ENCODE measurements around the gene NOC4L. TPM values are rescaled to one million over a fixed set of nuclear protein-coding genes. Genes with fewer than 3 reads are reported as not detected.

Gene NOC4L
- total RNA-seq, 1 donor from 2014 or later, result 10.0 TPM

GRCh38 chr12:132117558-132117875, 26.7 kb upstream of the NOC4L start:
- Histone ChIP-seq H3K4me3 (ENCODE audit: low read depth, low read length) (no peak overlapping the region), H3K27me3 (ENCODE audit: control insufficient read depth, insufficient read depth, low read length) (no peaks in the 10 kb centered on the region), H3K36me3 (ENCODE audit: control insufficient read depth, insufficient read depth, low read length) (peaks cover 10% of the 10 kb centered on the region)
- no peak for TF ChIP-seq CTCF (IDR thresholded peaks at IDR 0.05; ENCODE audit: insufficient read depth, low read length, severe bottlenecking)
- DNase-seq (ENCODE audit: low read depth), result no peak
- FAIRE-seq, result no peak

- H3K4me3 ChIP-seq (ENCODE audit: low read depth, low read length), result no peak overlapping the region
- no peaks in the 10 kb centered on the region for H3K27me3 ChIP-seq (ENCODE audit: control insufficient read depth, insufficient read depth, low read length)
- no peak for FAIRE-seq
- DNase-seq (ENCODE audit: low read depth), result no peak
- peaks cover 11% of the 10 kb centered on the region for H3K36me3 ChIP-seq (ENCODE audit: control insufficient read depth, insufficient read depth, low read length)
- TF ChIP-seq CTCF (IDR thresholded peaks at IDR 0.05; ENCODE audit: insufficient read depth, low read length, severe bottlenecking), result no peak
These were observed 25.4 kb upstream of the NOC4L start for GRCh38 chr12:132118876-132119275.

- H3K27me3 ChIP-seq (ENCODE audit: control insufficient read depth, insufficient read depth, low read length), result no peaks in the 10 kb centered on the region
- FAIRE-seq (no peak), DNase-seq (ENCODE audit: low read depth) (no peak)
- peaks cover 10% of the 10 kb centered on the region for H3K36me3 ChIP-seq (ENCODE audit: control insufficient read depth, insufficient read depth, low read length)
- H3K4me3 ChIP-seq (ENCODE audit: low read depth, low read length), result no peak overlapping the region
- TF ChIP-seq CTCF (IDR thresholded peaks at IDR 0.05; ENCODE audit: insufficient read depth, low read length, severe bottlenecking), result no peak
These were observed 23.0 kb upstream of the NOC4L start for GRCh38 chr12:132121283-132121682.

GRCh38 chr12:132123970-132124765, 20.1 kb upstream of the NOC4L start:
- TF ChIP-seq CTCF (IDR thresholded peaks at IDR 0.05; ENCODE audit: insufficient read depth, low read length, severe bottlenecking), result no peak
- DNase-seq (ENCODE audit: low read depth), result no peak
- Histone ChIP-seq H3K27me3 (ENCODE audit: control insufficient read depth, insufficient read depth, low read length) (no peaks in the 10 kb centered on the region), H3K36me3 (ENCODE audit: control insufficient read depth, insufficient read depth, low read length) (peaks cover 13% of the 10 kb centered on the region), H3K4me3 (ENCODE audit: low read depth, low read length) (no peak overlapping the region)
- no peak for FAIRE-seq

- Histone ChIP-seq H3K36me3 (ENCODE audit: control insufficient read depth, insufficient read depth, low read length) (peaks cover 13% of the 10 kb centered on the region), H3K27me3 (ENCODE audit: control insufficient read depth, insufficient read depth, low read length) (no peaks in the 10 kb centered on the region), H3K4me3 (ENCODE audit: low read depth, low read length) (no peak overlapping the region)
- TF ChIP-seq CTCF (IDR thresholded peaks at IDR 0.05; ENCODE audit: insufficient read depth, low read length, severe bottlenecking), result no peak
- peak; percentile 66 for FAIRE-seq
- DNase-seq (ENCODE audit: low read depth), result no peak
These were observed 19.4 kb upstream of the NOC4L start for GRCh38 chr12:132124766-132125425.
